GM13977 (cell line): ENCODE measurements around the gene CERK.

ENCODE experiments used
- DNase-seq: peaks from one replicate; pipeline ENCODE4 v3.0.0; 2012; ENCODE audit warnings: low spot score
- CTCF ChIP-seq: IDR thresholded peaks from 2 replicates; pipeline ENCODE4 v1.5.1; 2012; ENCODE audit warnings: mild to moderate bottlenecking, control low read depth; ENCODE audit not compliant: insufficient read depth; ENCODE audit errors: extremely low read depth, missing control alignments
- in situ Hi-C: fragments of 300-500 bp; cut with MboI; formaldehyde crosslinking; loops from one replicate; pipeline ENCODE4 v1.12.0; 2022; ENCODE audit warnings: low sequenced_read_pairs, low pct_unique_long_range_greater_than_20kb, mixed read lengths, inconsistent platforms; ENCODE audit not compliant: unreplicated experiment

The CERK gene

GRCh38 chr22:46687460-46687859 is 50.6 kb downstream of the CERK start:
- TF ChIP-seq CTCF, result no peak
- in situ Hi-C loops, result no loop called here

GRCh38 chr22:46687048-46687444 is 51.0 kb downstream of the CERK start:
- no peak for TF ChIP-seq CTCF
- no peak for DNase-seq
- in situ Hi-C loops, result no loop called here

More at GRCh38 chr22:46687460-46687859, 50.6 kb downstream of the CERK start:
- DNase-seq, result no peak

- TF ChIP-seq CTCF, result no peak
- in situ Hi-C loops, result no loop called here
- DNase-seq, result no peak
Observed at GRCh38 chr22:46686221-46687047, 51.6 kb downstream of the CERK start.

GRCh38 chr22:46684706-46685105 is 53.3 kb downstream of the CERK start:
- peak; percentile 86 for DNase-seq

GRCh38 chr22:46682011-46682731 is 55.9 kb downstream of the CERK start:
- in situ Hi-C loops, result no loop called here
- no peak for TF ChIP-seq CTCF
- DNase-seq, result no peak

More at GRCh38 chr22:46684706-46685105, 53.3 kb downstream of the CERK start:
- TF ChIP-seq CTCF, result no peak
- in situ Hi-C loops, result no loop called here

GRCh38 chr22:46681010-46681409 is 57.0 kb downstream of the CERK start:
- in situ Hi-C loops, result no loop called here
- peak; percentile 61 for TF ChIP-seq CTCF
- peak; percentile 69 for DNase-seq
